GM12865 (cell line): ENCODE results near the gene SRRT.

Experiments used
- DNase-seq: peaks from one replicate; pipeline ENCODE4 v3.0.0; 2010; ENCODE audit warnings: low read depth
- H3K4me3 ChIP-seq: 2 replicates; pipeline ENCODE4 v1.5.1; 2011; ENCODE audit warnings: mild to moderate bottlenecking, low read depth, low read length, control low read depth
- CTCF ChIP-seq: IDR thresholded peaks from 2 replicates; pipeline ENCODE4 v1.5.1; 2011; ENCODE audit warnings: low read length, control low read depth, low read depth, inconsistent platforms; ENCODE audit not compliant: insufficient read depth; ENCODE audit errors: missing control alignments

The SRRT gene

DNA sequence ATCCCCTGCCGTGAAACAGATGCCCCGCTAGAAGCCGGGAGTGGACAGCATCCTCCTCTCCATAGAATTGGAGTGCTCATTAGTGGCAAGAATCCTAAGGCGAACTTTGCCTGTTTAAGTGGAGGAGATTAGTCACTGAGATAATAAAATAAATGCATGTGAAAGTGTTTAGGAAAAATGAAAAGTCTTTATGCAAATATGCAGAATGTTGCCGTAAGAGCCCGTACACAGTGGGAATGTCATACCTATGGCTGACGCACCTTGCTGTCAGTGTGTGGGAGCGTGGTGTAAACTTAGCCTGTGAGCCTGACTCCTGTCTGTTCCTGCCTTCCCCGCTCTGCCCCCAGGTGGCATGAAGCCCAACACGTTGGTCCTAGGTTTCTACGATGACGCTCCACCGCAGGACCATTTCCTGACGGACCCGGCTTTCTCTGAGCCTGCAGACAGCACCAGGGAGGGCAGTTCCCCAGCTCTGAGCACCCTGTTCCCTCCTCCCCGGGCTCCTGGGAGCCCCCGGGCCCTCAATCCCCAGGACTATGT lies 9.5 kb upstream of the SRRT start:
- no peak overlapping the region for H3K4me3 ChIP-seq
- DNase-seq: no peak
- TF ChIP-seq CTCF: no peak

- no peak overlapping the region for H3K4me3 ChIP-seq
- no peak for TF ChIP-seq CTCF
- no peak for DNase-seq
Measured at GRCh38 chr7:100865938-100866728, 8.8 kb upstream of the SRRT start.

- TF ChIP-seq CTCF: no peak
- peak overlapping the region; percentile 67 for H3K4me3 ChIP-seq
- DNase-seq: no peak
Measured at GRCh38 chr7:100866729-100867039, 8.2 kb upstream of the SRRT start.

GRCh38 chr7:100867040-100867775 lies 7.7 kb upstream of the SRRT start, which contains the start of gene TRIP6:
Gene TRIP6, plus strand, starts transcription at chr7:100867387. Its CDS starts 111 bp downstream, at chr7:100867498.
- peak within 1 kb of the TSS; percentile 67 for H3K4me3 ChIP-seq
- no peak for TF ChIP-seq CTCF
- peak; percentile 73 for DNase-seq

GRCh38 chr7:100867776-100868485 lies 7.0 kb upstream of the SRRT start:
- no peak for TF ChIP-seq CTCF
- peak overlapping the region; percentile 67 for H3K4me3 ChIP-seq
- DNase-seq: peak; percentile 67

DNA sequence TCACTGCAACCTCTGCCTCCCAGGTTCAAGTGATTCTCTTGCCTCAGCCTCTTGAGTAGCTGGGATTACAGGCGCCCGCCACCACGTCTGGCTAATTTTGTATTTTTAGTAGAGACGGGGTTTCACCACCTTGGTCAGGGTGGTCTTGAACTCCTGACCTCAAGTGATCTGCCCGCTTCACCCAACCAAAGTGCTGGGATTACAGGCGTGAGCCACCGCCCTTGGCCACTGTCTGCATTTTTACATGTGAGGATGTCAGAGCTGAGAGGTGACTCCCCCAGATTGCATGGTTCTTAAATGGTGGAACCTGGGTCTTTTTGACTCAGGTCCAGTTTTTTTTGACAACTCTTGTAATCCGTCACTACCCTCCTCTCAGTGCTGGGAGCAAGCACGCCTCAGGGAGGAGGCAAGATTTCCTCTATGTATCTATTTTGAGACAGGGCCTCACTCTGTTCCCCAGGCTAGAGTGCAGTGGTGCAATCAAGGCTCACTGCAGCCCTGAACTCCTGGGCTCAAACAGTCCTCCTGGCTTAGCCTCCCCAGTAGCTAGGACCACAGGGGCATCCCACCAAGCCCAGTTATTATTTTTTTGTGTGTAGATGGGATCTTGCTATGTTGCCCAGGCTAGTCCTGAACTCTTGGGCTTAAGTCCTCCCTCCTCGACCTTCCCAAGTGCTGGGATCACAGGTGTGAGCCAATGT lies 1.2 kb upstream of the SRRT start:
- no peak for DNase-seq
- TF ChIP-seq CTCF: no peak
- H3K4me3 ChIP-seq: peak overlapping the region; percentile 85
